NCI-H187 treated with DMSO at 0.1 percent for 48 hours (cell line): Measurements from ENCODE around the gene ZIC2.

Experiments used
- DNase-seq: peaks from one replicate; lab custom pipeline; 2025; lab: John Stamatoyannopoulos, UW

Gene ZIC2

GRCh38 chr13:99959540-99960230 lies 21.9 kb upstream of the ZIC2 start:
- no peak for DNase-seq

- no peak for DNase-seq
Observed at GRCh38 chr13:99960663-99961311, 20.8 kb upstream of the ZIC2 start.

GRCh38 chr13:99961636-99962035 lies 19.9 kb upstream of the ZIC2 start:
- no peak for DNase-seq

- DNase-seq = peak; percentile 56
Observed at GRCh38 chr13:99962242-99962641, 19.3 kb upstream of the ZIC2 start.

GRCh38 chr13:99963816-99964339 lies 17.7 kb upstream of the ZIC2 start:
- DNase-seq = no peak

- DNase-seq = no peak
Observed at GRCh38 chr13:99965329-99966000, 16.1 kb upstream of the ZIC2 start.

- no peak for DNase-seq
Observed at GRCh38 chr13:99966064-99966805, 15.3 kb upstream of the ZIC2 start.

GRCh38 chr13:99967498-99967868 lies 14.1 kb upstream of the ZIC2 start:
- DNase-seq = no peak

GRCh38 chr13:99967869-99968520 lies 13.6 kb upstream of the ZIC2 start:
- DNase-seq = no peak

- no peak for DNase-seq
Observed at GRCh38 chr13:99968521-99969452, 12.8 kb upstream of the ZIC2 start.

GRCh38 chr13:99969453-99969918 lies 12.1 kb upstream of the ZIC2 start:
- DNase-seq = no peak

GRCh38 chr13:99969919-99970650 lies 11.5 kb upstream of the ZIC2 start:
- DNase-seq = peak; percentile 23

- DNase-seq = no peak
Observed at GRCh38 chr13:99970651-99971575, 10.7 kb upstream of the ZIC2 start.

- DNase-seq = no peak
Observed at GRCh38 chr13:99971576-99972189, 9.9 kb upstream of the ZIC2 start, which contains the start of gene ZIC5. Gene ZIC5 (minus strand): TSS chr13:99971767. CDS start chr13:99971603, 164 bp downstream.

- no peak for DNase-seq
Observed at GRCh38 chr13:99972190-99972731, 9.3 kb upstream of the ZIC2 start.

- DNase-seq = no peak
Observed at GRCh38 chr13:99973163-99973807, 8.3 kb upstream of the ZIC2 start.

- no peak for DNase-seq
Observed at GRCh38 chr13:99973808-99974185, 7.8 kb upstream of the ZIC2 start.
